Left ventricle myocardium inferior (tissue), 1 donor: ENCODE results near the gene KCNG2. TPM values are rescaled to one million over a fixed set of nuclear protein-coding genes. Genes with fewer than 3 reads are reported as not detected.

Experiments used
- DNase-seq: peaks from one replicate; pipeline ENCODE4 v3.0.0-alpha.2; 2020
- H3K27ac ChIP-seq: fragments of 200-600 bp; replicated peaks from 2 replicates; pipeline ENCODE4 v1.8.0; 2021
- H3K27me3 ChIP-seq: fragments of 200-600 bp; 2 replicates; pipeline ENCODE4 v1.8.0; 2021; ENCODE audit warnings: low read depth
- H3K36me3 ChIP-seq: fragments of 200-600 bp; 2 replicates; pipeline ENCODE4 v1.8.0; 2021
- H3K4me1 ChIP-seq: fragments of 200-600 bp; 2 replicates; pipeline ENCODE4 v1.8.0; 2021
- H3K4me3 ChIP-seq: fragments of 200-600 bp; 2 replicates; pipeline ENCODE4 v1.8.0; 2021; ENCODE audit warnings: mild to moderate bottlenecking, moderate library complexity
- H3K9me3 ChIP-seq: fragments of 200-600 bp; replicated peaks from 2 replicates; pipeline ENCODE4 v1.8.0; 2021
- CTCF ChIP-seq: fragments of 200-600 bp; IDR thresholded peaks from 2 replicates; pipeline ENCODE4 v1.8.0; 2021; ENCODE audit warnings: antibody characterized with exemption, mild to moderate bottlenecking, borderline replicate concordance
- intact Hi-C: fragments of 100-400 bp; cut with micrococcal nuclease; formaldehyde crosslinking; loops from one replicate; pipeline ENCODE4 v1.11.0; 2022
- total RNA-seq: library from RNA; stranded (reverse); fragmentation: NEBNext Ultra II Directional; extraction: Animal tissue kit (Norgen Biotek cat#: 25700); gene quantifications from one replicate; pipeline ENCODE4 v1.2.1, GENCODE V29; 2021
- donor health status: DM: no; HTN: yes; CAD: no; lungs with severe emphysema.

The KCNG2 gene
- total RNA-seq, 1 donor from 2014 or later = not detected

GRCh38 chr18:79765491-79766245, 32.1 kb upstream of the KCNG2 start:
- DNase-seq = no peak
- no peak for TF ChIP-seq CTCF

GRCh38 chr18:79766308-79766707, 31.4 kb upstream of the KCNG2 start:
- intact Hi-C loops = no loop called here
- no peaks in the 10 kb centered on the region for H3K4me1 ChIP-seq
- H3K27me3 ChIP-seq = peaks cover 31% of the 10 kb centered on the region
- peaks cover 35% of the 10 kb centered on the region for H3K9me3 ChIP-seq
- H3K4me3 ChIP-seq = no peak overlapping the region
- H3K36me3 ChIP-seq = no peaks in the 10 kb centered on the region
- no peak for DNase-seq
- no peak overlapping the region for H3K27ac ChIP-seq
- TF ChIP-seq CTCF = no peak

More at GRCh38 chr18:79765491-79766245, 32.1 kb upstream of the KCNG2 start:
- H3K9me3 ChIP-seq = peaks cover 35% of the 10 kb centered on the region
- H3K36me3 ChIP-seq = no peaks in the 10 kb centered on the region
- H3K4me3 ChIP-seq = no peak overlapping the region
- intact Hi-C loops = no loop called here
- peaks cover 31% of the 10 kb centered on the region for H3K27me3 ChIP-seq
- no peaks in the 10 kb centered on the region for H3K4me1 ChIP-seq
- no peak overlapping the region for H3K27ac ChIP-seq

GRCh38 chr18:79768745-79769144, 29.0 kb upstream of the KCNG2 start:
- TF ChIP-seq CTCF = no peak
- intact Hi-C loops = no loop called here
- no peak overlapping the region for H3K27ac ChIP-seq
- DNase-seq = no peak
- no peaks in the 10 kb centered on the region for H3K36me3 ChIP-seq
- H3K4me3 ChIP-seq = no peak overlapping the region
- H3K9me3 ChIP-seq = peaks cover 35% of the 10 kb centered on the region
- H3K27me3 ChIP-seq = peaks cover 54% of the 10 kb centered on the region
- no peaks in the 10 kb centered on the region for H3K4me1 ChIP-seq

GRCh38 chr18:79769698-79770500, 27.8 kb upstream of the KCNG2 start:
- Histone ChIP-seq H3K4me1 (no peaks in the 10 kb centered on the region), H3K27me3 (peaks cover 66% of the 10 kb centered on the region), H3K27ac (no peak overlapping the region), H3K36me3 (no peaks in the 10 kb centered on the region), H3K9me3 (peaks cover 35% of the 10 kb centered on the region), H3K4me3 (no peak overlapping the region)
- TF ChIP-seq CTCF = no peak
- intact Hi-C loops = no loop called here
- DNase-seq = no peak

- Histone ChIP-seq H3K4me1 (no peaks in the 10 kb centered on the region), H3K27me3 (peaks cover 71% of the 10 kb centered on the region), H3K4me3 (no peak overlapping the region), H3K9me3 (peaks cover 35% of the 10 kb centered on the region), H3K36me3 (no peaks in the 10 kb centered on the region), H3K27ac (no peak overlapping the region)
- TF ChIP-seq CTCF = no peak
- intact Hi-C loops = no loop called here
- DNase-seq = no peak
Measured at GRCh38 chr18:79770501-79770815, 27.3 kb upstream of the KCNG2 start.
